Peyer's patch (tissue), 4 donors: Measurements from ENCODE around the gene PSAPL1. TPM values are rescaled to one million over a fixed set of nuclear protein-coding genes. Genes with fewer than 3 reads are reported as not detected.

Experiments
- DNase-seq, 3 donors: peaks; one replicate each; pipeline ENCODE4 v3.0.0-alpha.2; 2017 to 2019
- H3K27ac ChIP-seq, 4 donors: fragments of 200-600 bp; sonication (generic); one replicate each; pipeline ENCODE4 v1.5.1; 2016 to 2019
- H3K27me3 ChIP-seq, 2 donors: fragments of 200-600 bp; sonication (generic); one replicate each; pipeline ENCODE4 v1.5.1; 2019
- H3K36me3 ChIP-seq, 3 donors: fragments of 200-600 bp; sonication (generic); one replicate each; pipeline ENCODE4 v1.5.1; 2016 to 2019
- H3K4me1 ChIP-seq, 4 donors: fragments of 200-600 bp; sonication (generic); one replicate each; pipeline ENCODE4 v1.5.1; 2016 to 2019
- H3K4me3 ChIP-seq, 4 donors: fragments of 200-600 bp; sonication (generic); 1 replicate in 3 of 4; 2 replicates in 1 of 4; pipeline ENCODE4 v1.5.1; 2016 to 2019; ENCODE audit warnings: mild to moderate bottlenecking in 1 of 4
- H3K9me3 ChIP-seq, 4 donors: fragments of 200-600 bp; sonication (generic); one replicate each; pipeline ENCODE4 v1.5.1; 2016 to 2019; ENCODE audit warnings: mild to moderate bottlenecking in 1 of 4
- POLR2A ChIP-seq, 2 donors: fragments of 450-650 bp; IDR thresholded peaks; one replicate each; pipeline ENCODE4 v1.5.1; 2017; ENCODE audit warnings: antibody characterized with exemption in 2 of 2, mild to moderate bottlenecking in 2 of 2, moderate library complexity in 2 of 2
- total RNA-seq, 4 donors: library from RNA; depleted of rRNA; stranded (reverse); fragments of >200 nt; gene quantifications; one replicate each; pipeline ENCODE4 v1.1.0, GENCODE V29; 2016
- TF ChIP-seq, protein P1 (sequence below), 6 experiments: fragments of 450-650 bp in 4 of 6; fragments of 200-600 bp in 2 of 6; sonication (generic) in 1 of 6; IDR thresholded peaks; one replicate each; pipeline ENCODE4 v1.5.1; 2017 to 2019; ENCODE audit warnings: antibody characterized with exemption in 6 of 6, mild to moderate bottlenecking in 3 of 6, moderate library complexity in 1 of 6

PSAPL1 gene
- total RNA-seq, 4 donors from 2014 or later, result not detected

GRCh38 chr4:7470522-7471128 is 35.9 kb upstream of the PSAPL1 start:
- H3K9me3 ChIP-seq, result no peaks in the 10 kb centered on the region
- TF ChIP-seq, protein P1, sequence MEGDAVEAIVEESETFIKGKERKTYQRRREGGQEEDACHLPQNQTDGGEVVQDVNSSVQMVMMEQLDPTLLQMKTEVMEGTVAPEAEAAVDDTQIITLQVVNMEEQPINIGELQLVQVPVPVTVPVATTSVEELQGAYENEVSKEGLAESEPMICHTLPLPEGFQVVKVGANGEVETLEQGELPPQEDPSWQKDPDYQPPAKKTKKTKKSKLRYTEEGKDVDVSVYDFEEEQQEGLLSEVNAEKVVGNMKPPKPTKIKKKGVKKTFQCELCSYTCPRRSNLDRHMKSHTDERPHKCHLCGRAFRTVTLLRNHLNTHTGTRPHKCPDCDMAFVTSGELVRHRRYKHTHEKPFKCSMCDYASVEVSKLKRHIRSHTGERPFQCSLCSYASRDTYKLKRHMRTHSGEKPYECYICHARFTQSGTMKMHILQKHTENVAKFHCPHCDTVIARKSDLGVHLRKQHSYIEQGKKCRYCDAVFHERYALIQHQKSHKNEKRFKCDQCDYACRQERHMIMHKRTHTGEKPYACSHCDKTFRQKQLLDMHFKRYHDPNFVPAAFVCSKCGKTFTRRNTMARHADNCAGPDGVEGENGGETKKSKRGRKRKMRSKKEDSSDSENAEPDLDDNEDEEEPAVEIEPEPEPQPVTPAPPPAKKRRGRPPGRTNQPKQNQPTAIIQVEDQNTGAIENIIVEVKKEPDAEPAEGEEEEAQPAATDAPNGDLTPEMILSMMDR (IDR thresholded peaks at IDR 0.05), result no peak
- no peak for TF ChIP-seq POLR2A (IDR thresholded peaks at IDR 0.05)
- H3K27ac ChIP-seq, result no peak overlapping the region
- no peaks in the 10 kb centered on the region for H3K27me3 ChIP-seq
- H3K36me3 ChIP-seq, result no peaks in the 10 kb centered on the region
- no peak for DNase-seq
- no peak overlapping the region for H3K4me3 ChIP-seq
- H3K4me1 ChIP-seq, result no peaks in the 10 kb centered on the region

DNA sequence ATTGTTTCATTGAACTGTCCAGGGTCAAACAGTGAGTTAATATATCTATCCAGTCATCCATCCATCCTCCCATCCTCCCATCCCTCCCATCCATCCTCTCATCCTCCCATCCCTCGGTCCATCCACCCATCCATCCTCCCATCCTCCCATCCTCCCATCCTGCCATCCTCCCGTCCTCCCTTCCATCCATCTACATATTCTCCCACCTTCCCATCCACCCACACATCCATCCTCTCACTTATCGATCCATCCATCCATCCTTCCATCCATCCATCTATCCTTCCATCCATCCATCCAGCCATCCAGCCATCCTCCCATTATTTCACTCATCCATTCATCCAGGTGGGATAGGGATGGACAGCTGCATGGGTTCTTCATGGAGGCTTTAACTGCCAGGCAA is 35.4 kb upstream of the PSAPL1 start:
- Histone ChIP-seq H3K27ac (no peak overlapping the region), H3K27me3 (no peaks in the 10 kb centered on the region), H3K36me3 (no peaks in the 10 kb centered on the region), H3K9me3 (no peaks in the 10 kb centered on the region), H3K4me1 (no peaks in the 10 kb centered on the region), H3K4me3 (no peak overlapping the region)
- TF ChIP-seq POLR2A (IDR thresholded peaks at IDR 0.05), result no peak
- TF ChIP-seq, protein P1 (IDR thresholded peaks at IDR 0.05), result no peak
- DNase-seq, result no peak

DNA sequence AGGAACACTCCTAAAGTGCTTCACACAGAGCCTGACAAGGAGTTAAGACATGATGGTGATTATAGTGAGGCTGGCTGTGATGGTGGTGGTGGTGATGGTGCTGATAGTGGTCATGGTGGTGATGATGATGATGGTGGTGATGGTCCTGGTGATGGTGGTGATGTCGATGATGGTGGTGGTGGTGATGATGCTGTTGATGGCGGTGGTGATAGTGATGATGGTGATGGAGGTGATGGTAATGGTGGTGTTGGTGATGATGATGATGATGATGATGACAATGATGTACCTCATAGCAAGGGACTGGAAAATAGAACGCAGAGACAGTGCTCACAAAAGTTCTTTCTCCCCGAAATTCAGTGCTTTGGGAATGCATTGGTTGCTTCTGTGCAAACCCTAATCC is 34.3 kb upstream of the PSAPL1 start:
- Histone ChIP-seq H3K36me3 (no peaks in the 10 kb centered on the region), H3K27ac (no peak overlapping the region), H3K27me3 (no peaks in the 10 kb centered on the region), H3K4me1 (no peaks in the 10 kb centered on the region), H3K4me3 (no peak overlapping the region), H3K9me3 (no peaks in the 10 kb centered on the region)
- DNase-seq, result no peak
- no peak for TF ChIP-seq POLR2A (IDR thresholded peaks at IDR 0.05)
- TF ChIP-seq, protein P1 (IDR thresholded peaks at IDR 0.05), result no peak

GRCh38 chr4:7467471-7467870 is 32.7 kb upstream of the PSAPL1 start:
- TF ChIP-seq, protein P1 (IDR thresholded peaks at IDR 0.05), result no peak
- no peak for TF ChIP-seq POLR2A (IDR thresholded peaks at IDR 0.05)
- Histone ChIP-seq H3K4me3 (no peak overlapping the region), H3K9me3 (no peaks in the 10 kb centered on the region), H3K4me1 (no peaks in the 10 kb centered on the region), H3K27ac (no peak overlapping the region), H3K27me3 (no peaks in the 10 kb centered on the region), H3K36me3 (no peaks in the 10 kb centered on the region)
- DNase-seq, result no peak

DNA sequence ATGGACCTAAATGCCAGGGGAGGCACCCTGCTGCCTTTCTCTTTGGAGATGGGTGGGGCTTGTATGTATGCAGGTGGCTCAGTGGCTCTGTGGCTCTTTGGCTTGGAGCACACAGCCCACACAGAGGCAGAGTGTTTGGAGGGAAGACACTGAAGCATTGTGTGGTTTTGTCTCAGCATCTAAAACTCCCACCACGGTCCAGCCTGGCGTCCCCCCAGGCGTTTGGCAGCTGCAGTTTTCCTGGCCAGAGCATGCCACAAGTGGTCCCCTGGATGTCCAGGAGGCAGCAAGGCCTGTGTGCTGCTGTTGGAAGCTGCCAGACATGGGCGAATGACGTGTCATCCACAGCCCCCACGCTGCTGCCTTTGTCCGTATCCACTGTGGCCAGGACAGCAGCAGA is 32.2 kb upstream of the PSAPL1 start:
- H3K36me3 ChIP-seq, result no peaks in the 10 kb centered on the region
- TF ChIP-seq, protein P1 (IDR thresholded peaks at IDR 0.05), result no peak
- TF ChIP-seq POLR2A (IDR thresholded peaks at IDR 0.05), result no peak
- no peak for DNase-seq
- H3K4me3 ChIP-seq, result no peak overlapping the region
- H3K27ac ChIP-seq, result no peak overlapping the region
- H3K27me3 ChIP-seq, result no peaks in the 10 kb centered on the region
- H3K4me1 ChIP-seq, result no peaks in the 10 kb centered on the region
- no peaks in the 10 kb centered on the region for H3K9me3 ChIP-seq

GRCh38 chr4:7466215-7466614 is 31.5 kb upstream of the PSAPL1 start:
- H3K9me3 ChIP-seq, result no peaks in the 10 kb centered on the region
- H3K4me3 ChIP-seq, result no peak overlapping the region
- TF ChIP-seq POLR2A (IDR thresholded peaks at IDR 0.05), result no peak
- TF ChIP-seq, protein P1 (IDR thresholded peaks at IDR 0.05), result no peak
- no peak for DNase-seq
- no peaks in the 10 kb centered on the region for H3K27me3 ChIP-seq
- H3K4me1 ChIP-seq, result no peaks in the 10 kb centered on the region
- H3K27ac ChIP-seq, result no peak overlapping the region
- H3K36me3 ChIP-seq, result no peaks in the 10 kb centered on the region
